Liver (tissue), 9 donors: Measurements from ENCODE around the gene MPRIP. TPM values are rescaled to one million over a fixed set of nuclear protein-coding genes. Genes with fewer than 3 reads are reported as not detected.

Experiments used
- DNase-seq: peaks from one replicate; pipeline ENCODE4 v3.0.0-alpha.2; 2017; ENCODE audit warnings: low spot score
- H3K27ac ChIP-seq, 2 donors: one replicate each; pipeline ENCODE4 v1.7.0; 2013; ENCODE audit warnings: inconsistent platforms in 2 of 2, low read length in 2 of 2, control low read depth in 1 of 2, low read depth in 1 of 2, mild to moderate bottlenecking in 1 of 2
- H3K27me3 ChIP-seq, 4 donors: one replicate each; pipeline versions ENCODE4 v1.6.1 to v1.7.0; 2013; ENCODE audit warnings: low read length in 3 of 4, inconsistent platforms in 1 of 4, mild to moderate bottlenecking in 1 of 4, moderate library complexity in 1 of 4; ENCODE audit not compliant: control insufficient read depth in 4 of 4, insufficient read depth in 4 of 4
- H3K36me3 ChIP-seq, 4 donors: one replicate each; pipeline versions ENCODE4 v1.6.1 to v1.7.0; 2013; ENCODE audit warnings: low read length in 3 of 4, mild to moderate bottlenecking in 3 of 4, low read depth in 1 of 4, moderate library complexity in 1 of 4; ENCODE audit not compliant: control insufficient read depth in 4 of 4, insufficient read depth in 3 of 4
- H3K4me1 ChIP-seq, 4 donors: one replicate each; pipeline versions ENCODE4 v1.6.1 to v1.7.0; 2013; ENCODE audit warnings: low read length in 3 of 4, mild to moderate bottlenecking in 3 of 4, moderate library complexity in 1 of 4; ENCODE audit not compliant: control insufficient read depth in 4 of 4, insufficient read depth in 4 of 4
- H3K4me3 ChIP-seq, 3 donors: one replicate each; pipeline versions ENCODE4 v1.6.1 to v1.7.0; 2013; ENCODE audit warnings: low read length in 3 of 3, control low read depth in 1 of 3, low read depth in 1 of 3, mild to moderate bottlenecking in 1 of 3
- H3K9ac ChIP-seq, 2 donors: one replicate each; pipeline ENCODE4 v1.7.0; 2013; ENCODE audit warnings: low read length in 2 of 2, mild to moderate bottlenecking in 2 of 2, moderate library complexity in 2 of 2, control low read depth in 1 of 2, low read depth in 1 of 2
- H3K9me3 ChIP-seq, 4 donors: one replicate each; pipeline versions ENCODE4 v1.6.1 to v1.7.0; 2013; ENCODE audit warnings: low read length in 3 of 4; ENCODE audit not compliant: control insufficient read depth in 4 of 4
- EGR1 ChIP-seq, 2 donors: IDR thresholded peaks; 2 replicates each; pipeline ENCODE4 v1.6.1; 2016 to 2018; ENCODE audit warnings: antibody characterized with exemption in 2 of 2, low read depth in 2 of 2
- FOXA1 ChIP-seq: IDR thresholded peaks from 2 replicates; pipeline ENCODE4 v1.6.1; 2016; ENCODE audit warnings: antibody characterized with exemption
- FOXA2 ChIP-seq: IDR thresholded peaks from 2 replicates; pipeline ENCODE4 v1.6.1; 2016; ENCODE audit warnings: antibody characterized with exemption
- GABPA ChIP-seq, 2 donors: IDR thresholded peaks in 1 of 2; conservative IDR thresholded peaks in 1 of 2; 2 replicates each; pipeline ENCODE4 v1.6.1; 2016; ENCODE audit warnings: antibody characterized with exemption in 2 of 2, mild to moderate bottlenecking in 1 of 2, moderate library complexity in 1 of 2
- HNF4A ChIP-seq, 2 donors: conservative IDR thresholded peaks; 2 replicates each; pipeline ENCODE4 v1.6.1; 2016; ENCODE audit warnings: antibody characterized with exemption in 2 of 2, mild to moderate bottlenecking in 2 of 2
- HNF4G ChIP-seq: IDR thresholded peaks from 2 replicates; pipeline ENCODE4 v1.6.1; 2016; ENCODE audit warnings: antibody characterized with exemption
- JUND ChIP-seq, 2 donors: IDR thresholded peaks; 2 replicates each; pipeline ENCODE4 v1.6.1; 2016; ENCODE audit warnings: antibody characterized with exemption in 2 of 2
- NR2F2 ChIP-seq: IDR thresholded peaks from 2 replicates; pipeline ENCODE4 v1.6.1; 2016; ENCODE audit warnings: antibody characterized with exemption
- RAD21 ChIP-seq, 2 donors: IDR thresholded peaks; 2 replicates each; pipeline ENCODE4 v1.6.1; 2016; ENCODE audit warnings: antibody characterized with exemption in 2 of 2, mild to moderate bottlenecking in 2 of 2
- RXRA ChIP-seq, 2 donors: IDR thresholded peaks; 2 replicates each; pipeline ENCODE4 v1.6.1; 2017 to 2018; ENCODE audit warnings: antibody characterized with exemption in 2 of 2, mild to moderate bottlenecking in 1 of 2
- SP1 ChIP-seq: IDR thresholded peaks from 2 replicates; pipeline ENCODE4 v1.6.1; 2018; ENCODE audit warnings: antibody characterized with exemption, mild to moderate bottlenecking
- TAF1 ChIP-seq: conservative IDR thresholded peaks from 2 replicates; pipeline ENCODE4 v1.6.1; 2016; ENCODE audit warnings: antibody characterized with exemption, mild to moderate bottlenecking
- YY1 ChIP-seq: IDR thresholded peaks from 2 replicates; pipeline ENCODE4 v1.6.1; 2016; ENCODE audit warnings: antibody characterized with exemption, mild to moderate bottlenecking
- WGBS: extraction: QIAGEN DNeasy Blood & Tissue Kit; methylation state at CpG from one replicate; pipeline ENCODE4 v1.1.7; 2013; 5-methylcytosine and 5-hydroxymethylcytosine counted together
- polyA plus RNA-seq, 2 donors: library from polyadenylated mRNA; stranded (reverse) in 1 of 2; unstranded in 1 of 2; fragments of 200-250 nt in 1 of 2; fragments of >200 nt in 1 of 2; fragmentation: Nextera tagmentation in 1 of 2; extraction: Ambion mirVana in 1 of 2; gene quantifications; one replicate each; pipeline versions ENCODE4 v1.2.1 to v1.2.3, GENCODE V29; 2013 to 2015
- total RNA-seq, 2 donors: library from RNA; depleted of rRNA; stranded (reverse); fragments of >200 nt; gene quantifications; one replicate each; pipeline ENCODE4 v1.2.3, GENCODE V29; 2014
- TF ChIP-seq, protein P1 (sequence below): IDR thresholded peaks from 2 replicates; pipeline ENCODE4 v1.6.1; 2016; ENCODE audit warnings: antibody characterized with exemption
- TF ChIP-seq, protein P2 (sequence below): IDR thresholded peaks from 2 replicates; pipeline ENCODE4 v1.6.1; 2016; ENCODE audit warnings: antibody characterized with exemption
- TF ChIP-seq, protein P3 (sequence below): fragments of 150-350 bp; IDR thresholded peaks from 2 replicates; pipeline ENCODE4 v1.5.1; 2017; ENCODE audit warnings: improper control_type of control experiment, low read depth, low read length; ENCODE audit not compliant: missing input control
- TF ChIP-seq, protein P4 (sequence below): IDR thresholded peaks from 2 replicates; pipeline ENCODE4 v1.6.1; 2016; ENCODE audit warnings: antibody characterized with exemption, mild to moderate bottlenecking
- TF ChIP-seq, protein P5 (sequence below): IDR thresholded peaks from 2 replicates; pipeline ENCODE4 v1.6.1; 2016; ENCODE audit warnings: antibody characterized with exemption
- donor health status: healthy.
- donor health status: healthy.
- donor health status: healthy.
- donor health status: healthy.
- donor health status: healthy.

The MPRIP gene
- total and polyA plus RNA-seq, 4 donors = 21.2 to 61.9 (median 34.7) TPM

DNA sequence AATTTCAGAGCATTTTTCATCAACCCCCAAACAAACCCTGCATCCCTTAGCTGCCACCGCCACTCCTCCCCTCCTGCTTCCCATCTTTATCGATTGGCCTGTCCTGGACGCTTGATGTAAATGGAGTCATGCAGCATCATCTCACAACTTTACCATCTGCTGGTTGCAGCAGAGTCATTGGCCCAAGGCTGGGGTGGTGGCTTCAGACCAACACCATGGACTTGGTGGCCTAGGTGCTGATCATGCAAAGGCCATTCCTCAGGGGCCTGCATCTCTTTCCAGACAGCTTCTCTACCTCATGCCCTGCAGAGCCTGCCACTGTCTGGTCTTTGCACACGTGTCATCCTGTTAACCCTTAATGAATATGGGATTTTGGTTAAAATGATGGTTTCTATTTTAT lies 73.4 kb downstream of the MPRIP start:
- peaks cover 19 to 46% (median 32%) of the 10 kb centered on the region in 4 donors for H3K4me1 ChIP-seq
- H3K9ac ChIP-seq = no peak overlapping the region
- no peak for DNase-seq
- H3K27me3 ChIP-seq = no peaks in the 10 kb centered on the region
- no peak overlapping the region for H3K4me3 ChIP-seq
- no peaks in the 10 kb centered on the region for H3K36me3 ChIP-seq
- TF ChIP-seq, protein P1, sequence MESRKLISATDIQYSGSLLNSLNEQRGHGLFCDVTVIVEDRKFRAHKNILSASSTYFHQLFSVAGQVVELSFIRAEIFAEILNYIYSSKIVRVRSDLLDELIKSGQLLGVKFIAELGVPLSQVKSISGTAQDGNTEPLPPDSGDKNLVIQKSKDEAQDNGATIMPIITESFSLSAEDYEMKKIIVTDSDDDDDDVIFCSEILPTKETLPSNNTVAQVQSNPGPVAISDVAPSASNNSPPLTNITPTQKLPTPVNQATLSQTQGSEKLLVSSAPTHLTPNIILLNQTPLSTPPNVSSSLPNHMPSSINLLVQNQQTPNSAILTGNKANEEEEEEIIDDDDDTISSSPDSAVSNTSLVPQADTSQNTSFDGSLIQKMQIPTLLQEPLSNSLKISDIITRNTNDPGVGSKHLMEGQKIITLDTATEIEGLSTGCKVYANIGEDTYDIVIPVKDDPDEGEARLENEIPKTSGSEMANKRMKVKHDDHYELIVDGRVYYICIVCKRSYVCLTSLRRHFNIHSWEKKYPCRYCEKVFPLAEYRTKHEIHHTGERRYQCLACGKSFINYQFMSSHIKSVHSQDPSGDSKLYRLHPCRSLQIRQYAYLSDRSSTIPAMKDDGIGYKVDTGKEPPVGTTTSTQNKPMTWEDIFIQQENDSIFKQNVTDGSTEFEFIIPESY = no peak
- TF ChIP-seq FOXA2 = no peak
- TF ChIP-seq RAD21 (IDR thresholded peaks at IDR 0.05) = no peak
- TF ChIP-seq RXRA (IDR thresholded peaks at IDR 0.05) = no peak
- TF ChIP-seq, protein P2, sequence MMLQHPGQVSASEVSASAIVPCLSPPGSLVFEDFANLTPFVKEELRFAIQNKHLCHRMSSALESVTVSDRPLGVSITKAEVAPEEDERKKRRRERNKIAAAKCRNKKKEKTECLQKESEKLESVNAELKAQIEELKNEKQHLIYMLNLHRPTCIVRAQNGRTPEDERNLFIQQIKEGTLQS = no peak
- TF ChIP-seq YY1 = no peak
- no peak for TF ChIP-seq NR2F2
- TF ChIP-seq HNF4G = no peak
- TF ChIP-seq TAF1 = no peak
- no peak for TF ChIP-seq EGR1 (IDR thresholded peaks at IDR 0.05; ENCODE audit: low read depth in 2 of 2)
- TF ChIP-seq SP1 = no peak
- no peak for TF ChIP-seq GABPA (IDR thresholded peaks at IDR 0.05 in 1 of 2, conservative IDR thresholded peaks at IDR 0.05 in 1 of 2)
- TF ChIP-seq, protein P3, sequence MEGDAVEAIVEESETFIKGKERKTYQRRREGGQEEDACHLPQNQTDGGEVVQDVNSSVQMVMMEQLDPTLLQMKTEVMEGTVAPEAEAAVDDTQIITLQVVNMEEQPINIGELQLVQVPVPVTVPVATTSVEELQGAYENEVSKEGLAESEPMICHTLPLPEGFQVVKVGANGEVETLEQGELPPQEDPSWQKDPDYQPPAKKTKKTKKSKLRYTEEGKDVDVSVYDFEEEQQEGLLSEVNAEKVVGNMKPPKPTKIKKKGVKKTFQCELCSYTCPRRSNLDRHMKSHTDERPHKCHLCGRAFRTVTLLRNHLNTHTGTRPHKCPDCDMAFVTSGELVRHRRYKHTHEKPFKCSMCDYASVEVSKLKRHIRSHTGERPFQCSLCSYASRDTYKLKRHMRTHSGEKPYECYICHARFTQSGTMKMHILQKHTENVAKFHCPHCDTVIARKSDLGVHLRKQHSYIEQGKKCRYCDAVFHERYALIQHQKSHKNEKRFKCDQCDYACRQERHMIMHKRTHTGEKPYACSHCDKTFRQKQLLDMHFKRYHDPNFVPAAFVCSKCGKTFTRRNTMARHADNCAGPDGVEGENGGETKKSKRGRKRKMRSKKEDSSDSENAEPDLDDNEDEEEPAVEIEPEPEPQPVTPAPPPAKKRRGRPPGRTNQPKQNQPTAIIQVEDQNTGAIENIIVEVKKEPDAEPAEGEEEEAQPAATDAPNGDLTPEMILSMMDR = no peak
- TF ChIP-seq FOXA1 = no peak
- TF ChIP-seq JUND (IDR thresholded peaks at IDR 0.05) = no peak
- TF ChIP-seq, protein P4, sequence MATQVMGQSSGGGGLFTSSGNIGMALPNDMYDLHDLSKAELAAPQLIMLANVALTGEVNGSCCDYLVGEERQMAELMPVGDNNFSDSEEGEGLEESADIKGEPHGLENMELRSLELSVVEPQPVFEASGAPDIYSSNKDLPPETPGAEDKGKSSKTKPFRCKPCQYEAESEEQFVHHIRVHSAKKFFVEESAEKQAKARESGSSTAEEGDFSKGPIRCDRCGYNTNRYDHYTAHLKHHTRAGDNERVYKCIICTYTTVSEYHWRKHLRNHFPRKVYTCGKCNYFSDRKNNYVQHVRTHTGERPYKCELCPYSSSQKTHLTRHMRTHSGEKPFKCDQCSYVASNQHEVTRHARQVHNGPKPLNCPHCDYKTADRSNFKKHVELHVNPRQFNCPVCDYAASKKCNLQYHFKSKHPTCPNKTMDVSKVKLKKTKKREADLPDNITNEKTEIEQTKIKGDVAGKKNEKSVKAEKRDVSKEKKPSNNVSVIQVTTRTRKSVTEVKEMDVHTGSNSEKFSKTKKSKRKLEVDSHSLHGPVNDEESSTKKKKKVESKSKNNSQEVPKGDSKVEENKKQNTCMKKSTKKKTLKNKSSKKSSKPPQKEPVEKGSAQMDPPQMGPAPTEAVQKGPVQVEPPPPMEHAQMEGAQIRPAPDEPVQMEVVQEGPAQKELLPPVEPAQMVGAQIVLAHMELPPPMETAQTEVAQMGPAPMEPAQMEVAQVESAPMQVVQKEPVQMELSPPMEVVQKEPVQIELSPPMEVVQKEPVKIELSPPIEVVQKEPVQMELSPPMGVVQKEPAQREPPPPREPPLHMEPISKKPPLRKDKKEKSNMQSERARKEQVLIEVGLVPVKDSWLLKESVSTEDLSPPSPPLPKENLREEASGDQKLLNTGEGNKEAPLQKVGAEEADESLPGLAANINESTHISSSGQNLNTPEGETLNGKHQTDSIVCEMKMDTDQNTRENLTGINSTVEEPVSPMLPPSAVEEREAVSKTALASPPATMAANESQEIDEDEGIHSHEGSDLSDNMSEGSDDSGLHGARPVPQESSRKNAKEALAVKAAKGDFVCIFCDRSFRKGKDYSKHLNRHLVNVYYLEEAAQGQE = no peak
- TF ChIP-seq HNF4A (conservative IDR thresholded peaks at IDR 0.05) = no peak
- TF ChIP-seq, protein P5, sequence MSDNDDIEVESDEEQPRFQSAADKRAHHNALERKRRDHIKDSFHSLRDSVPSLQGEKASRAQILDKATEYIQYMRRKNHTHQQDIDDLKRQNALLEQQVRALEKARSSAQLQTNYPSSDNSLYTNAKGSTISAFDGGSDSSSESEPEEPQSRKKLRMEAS = no peak
- 84% methylated on average over 4 of the region's 4 CpGs for WGBS
- no peak overlapping the region for H3K27ac ChIP-seq
- no peaks in the 10 kb centered on the region for H3K9me3 ChIP-seq
